ENCODE data around the gene METRNL.

GRCh38 chr17:83108709-83109108, 29.3 kb downstream of the METRNL start:
- TF ChIP-seq CTCF (IDR thresholded peaks at IDR 0.05 in 2 of 3, conservative IDR thresholded peaks at IDR 0.05 in 1 of 3; ENCODE audit: borderline replicate concordance in 1 of 3, insufficient read depth in 1 of 3, low read depth in 2 of 3, low read length in 2 of 3) (no peak), TCF7L2 (IDR thresholded peaks at IDR 0.05; ENCODE audit: borderline replicate concordance, extremely low read depth, insufficient read depth, insufficient read length) (no peak), ATF3 (IDR thresholded peaks at IDR 0.05) (no peak), SIN3A (IDR thresholded peaks at IDR 0.05; ENCODE audit: low read depth) (no peak), POLR2AphosphoS5 (IDR thresholded peaks at IDR 0.05; ENCODE audit: low read depth, low read length) (no peak), MAX (IDR thresholded peaks at IDR 0.05) (no peak), ZNF274 (IDR thresholded peaks at IDR 0.05; ENCODE audit: low read depth, low read length) (no peak), EGR1 (IDR thresholded peaks at IDR 0.05; ENCODE audit: low read depth) (no peak), EZH2phosphoT487 (IDR thresholded peaks at IDR 0.05; ENCODE audit: borderline replicate concordance) (no peak), EZH2 (IDR thresholded peaks at IDR 0.05) (no peak)
